Stimulated activated CD8-positive, alpha-beta memory T cell treated with anti-CD3 and anti-CD28 coated beads, Interleukin-7, amount 100 ng/mL, for 24 hours (primary cell): ENCODE results near the gene TOP3B.
A peak's percentile ranks its signal among the peaks of the same experiment; 100 is the strongest.

Experiments used
- DNase-seq: peaks from one replicate; pipeline ENCODE4 v3.0.0-alpha.2; 2020; ENCODE audit warnings: low read depth

The TOP3B gene, protein sequence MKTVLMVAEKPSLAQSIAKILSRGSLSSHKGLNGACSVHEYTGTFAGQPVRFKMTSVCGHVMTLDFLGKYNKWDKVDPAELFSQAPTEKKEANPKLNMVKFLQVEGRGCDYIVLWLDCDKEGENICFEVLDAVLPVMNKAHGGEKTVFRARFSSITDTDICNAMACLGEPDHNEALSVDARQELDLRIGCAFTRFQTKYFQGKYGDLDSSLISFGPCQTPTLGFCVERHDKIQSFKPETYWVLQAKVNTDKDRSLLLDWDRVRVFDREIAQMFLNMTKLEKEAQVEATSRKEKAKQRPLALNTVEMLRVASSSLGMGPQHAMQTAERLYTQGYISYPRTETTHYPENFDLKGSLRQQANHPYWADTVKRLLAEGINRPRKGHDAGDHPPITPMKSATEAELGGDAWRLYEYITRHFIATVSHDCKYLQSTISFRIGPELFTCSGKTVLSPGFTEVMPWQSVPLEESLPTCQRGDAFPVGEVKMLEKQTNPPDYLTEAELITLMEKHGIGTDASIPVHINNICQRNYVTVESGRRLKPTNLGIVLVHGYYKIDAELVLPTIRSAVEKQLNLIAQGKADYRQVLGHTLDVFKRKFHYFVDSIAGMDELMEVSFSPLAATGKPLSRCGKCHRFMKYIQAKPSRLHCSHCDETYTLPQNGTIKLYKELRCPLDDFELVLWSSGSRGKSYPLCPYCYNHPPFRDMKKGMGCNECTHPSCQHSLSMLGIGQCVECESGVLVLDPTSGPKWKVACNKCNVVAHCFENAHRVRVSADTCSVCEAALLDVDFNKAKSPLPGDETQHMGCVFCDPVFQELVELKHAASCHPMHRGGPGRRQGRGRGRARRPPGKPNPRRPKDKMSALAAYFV

GRCh38 chr22:21982338-21982965 lies at the start of gene TOP3B:
TSS of gene TOP3B (minus strand) at chr22:21982787. CDS start at chr22:21975709, 7,078 bp downstream.
- peak; percentile 63 for DNase-seq

DNA sequence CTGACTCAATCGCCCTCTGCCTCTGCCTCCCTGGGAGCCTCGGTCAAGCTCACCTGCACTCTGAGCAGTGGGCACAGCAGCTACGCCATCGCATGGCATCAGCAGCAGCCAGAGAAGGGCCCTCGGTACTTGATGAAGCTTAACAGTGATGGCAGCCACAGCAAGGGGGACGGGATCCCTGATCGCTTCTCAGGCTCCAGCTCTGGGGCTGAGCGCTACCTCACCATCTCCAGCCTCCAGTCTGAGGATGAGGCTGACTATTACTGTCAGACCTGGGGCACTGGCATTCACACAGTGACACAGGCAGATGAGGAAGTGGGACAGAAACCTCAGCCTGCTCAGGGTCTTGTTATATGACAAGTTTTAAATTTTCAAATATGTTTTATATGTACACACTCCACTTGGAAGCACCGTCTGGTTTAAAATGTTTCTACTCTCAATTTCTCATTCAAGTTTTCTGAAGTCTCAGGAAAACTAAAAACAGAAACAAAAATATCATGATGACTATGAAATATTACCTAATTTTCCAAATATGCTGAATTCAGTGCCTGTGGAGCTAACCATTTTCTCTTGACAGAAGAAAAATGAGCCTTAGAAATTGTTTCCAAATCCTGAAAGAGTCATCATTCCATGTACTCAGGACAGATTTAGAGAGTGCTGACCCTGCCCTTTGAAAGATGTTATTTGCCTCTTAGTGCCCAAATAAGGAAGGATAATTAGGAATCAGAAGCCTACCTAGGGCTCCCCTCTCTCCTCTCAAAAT lies 48.8 kb upstream of the TOP3B start:
- DNase-seq = no peak

DNA sequence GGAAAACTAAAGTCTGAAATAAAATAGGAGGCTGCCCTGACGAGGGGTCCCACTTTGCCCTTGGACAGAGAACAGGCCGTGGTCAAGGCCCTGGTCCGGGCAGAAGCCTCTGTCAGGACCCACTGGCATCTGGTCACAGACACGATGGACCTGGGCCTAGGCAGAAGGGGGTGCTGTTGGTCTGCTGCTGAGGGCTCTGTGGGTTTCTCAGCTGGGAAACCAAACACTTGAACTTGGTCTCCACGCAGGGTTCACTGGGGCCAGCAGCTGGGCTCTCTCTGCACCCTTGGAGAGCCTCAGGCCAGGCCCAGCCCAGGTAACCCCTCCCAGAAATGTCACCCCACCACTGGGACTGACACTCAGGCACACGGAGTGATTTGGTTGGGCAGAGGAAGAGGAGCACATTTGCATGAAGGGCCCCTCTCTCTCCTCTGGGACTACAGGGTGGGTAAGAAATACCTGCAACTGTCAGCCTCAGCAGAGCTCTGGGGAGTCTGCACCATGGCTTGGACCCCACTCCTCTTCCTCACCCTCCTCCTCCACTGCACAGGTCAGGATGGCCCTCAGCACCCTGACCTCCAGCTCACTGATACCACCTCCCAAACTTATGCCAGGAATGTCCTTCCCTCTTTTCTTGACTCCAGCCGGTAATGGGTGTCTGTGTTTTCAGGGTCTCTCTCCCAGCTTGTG lies 48.1 kb upstream of the TOP3B start:
- no peak for DNase-seq

- no peak for DNase-seq
Observed at GRCh38 chr22:22027955-22028354, 45.4 kb upstream of the TOP3B start.

DNA sequence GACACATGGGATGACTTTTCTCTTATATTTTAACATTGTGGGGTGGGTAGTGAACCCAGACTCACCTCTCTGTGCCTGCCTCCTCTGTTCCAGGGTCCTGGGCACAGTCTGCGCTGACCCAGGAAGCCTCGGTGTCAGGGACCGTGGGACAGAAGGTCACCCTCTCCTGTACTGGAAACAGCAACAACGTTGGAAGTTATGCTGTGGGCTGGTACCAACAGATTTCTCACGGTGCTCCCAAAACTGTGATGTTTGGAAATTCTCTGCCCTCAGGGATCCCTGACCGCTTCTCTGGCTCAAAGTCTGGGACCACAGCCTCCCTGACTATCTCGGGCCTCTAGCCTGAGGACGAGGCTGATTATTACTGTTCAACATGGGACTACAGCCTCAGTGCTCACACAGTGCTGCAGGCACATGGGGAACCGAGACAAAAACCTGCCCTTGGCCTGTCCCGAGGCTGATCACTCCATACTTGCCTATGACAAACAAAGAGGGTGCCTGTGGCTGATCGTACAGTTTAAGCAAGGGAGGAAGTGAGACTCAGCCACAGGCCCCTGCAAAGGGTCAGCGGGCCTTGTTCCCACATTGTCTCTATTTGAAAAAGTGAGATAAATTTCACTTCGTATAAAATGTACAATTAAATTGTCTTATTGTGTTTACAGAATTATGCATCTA lies 43.7 kb upstream of the TOP3B start:
- no peak for DNase-seq

DNA sequence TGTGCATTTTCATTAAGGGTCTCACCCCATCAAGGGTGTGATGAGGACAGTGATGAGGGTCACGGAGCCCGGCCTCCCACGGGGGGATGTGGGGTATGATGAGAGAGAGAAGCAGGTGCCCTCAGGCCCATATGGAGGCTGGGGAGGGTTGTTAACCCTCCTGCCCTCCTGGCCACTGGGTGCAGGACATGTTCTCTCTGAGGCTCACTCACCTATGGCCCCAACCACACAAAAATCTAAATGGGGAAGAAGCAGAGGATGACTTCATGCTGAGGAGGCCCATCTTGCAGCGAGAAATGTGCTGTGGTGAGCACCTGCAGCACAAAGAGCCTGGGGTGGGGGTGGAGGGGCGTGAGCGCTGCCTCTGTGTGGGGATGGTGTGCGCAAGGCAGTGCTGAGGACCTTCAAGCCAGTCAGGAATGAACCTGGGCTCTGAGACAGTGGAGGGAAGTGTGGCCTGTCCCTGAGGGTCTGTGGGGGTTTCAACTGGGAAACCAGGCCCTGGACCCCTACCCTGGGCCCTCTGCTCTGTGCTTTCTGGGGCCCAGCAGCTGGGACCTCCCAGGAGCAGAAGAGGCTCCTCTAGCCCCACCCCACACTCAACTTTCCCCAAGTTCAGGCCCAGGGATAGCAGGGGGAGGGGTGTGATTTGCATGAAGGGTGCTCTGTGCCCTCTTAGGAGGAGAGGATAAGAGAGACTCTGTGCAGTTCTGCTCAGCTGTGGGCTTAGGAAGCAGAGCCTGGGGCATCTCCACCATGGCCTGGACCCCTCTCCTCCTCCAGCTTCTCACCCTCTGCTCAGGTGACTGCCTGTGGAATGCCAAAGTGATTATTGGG lies 43.0 kb upstream of the TOP3B start:
- DNase-seq = no peak

DNA sequence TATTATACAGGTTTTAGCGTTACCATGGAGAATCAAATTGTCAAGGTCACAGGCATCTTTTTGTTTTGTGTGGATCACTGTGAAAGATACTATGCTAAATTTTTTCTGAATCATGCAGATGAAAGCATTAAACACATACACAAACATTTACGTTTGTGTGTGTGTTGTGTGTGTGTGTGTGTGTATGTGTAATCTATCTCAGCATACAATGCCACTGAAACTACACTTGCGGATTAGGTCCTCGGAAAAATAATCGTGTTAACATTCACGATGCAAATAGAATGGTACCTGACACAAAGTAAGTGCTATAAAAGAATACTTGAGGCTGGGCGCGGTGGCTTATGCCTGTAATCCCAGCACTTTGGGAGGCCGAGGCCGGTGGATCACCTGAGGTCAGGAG lies 41.9 kb upstream of the TOP3B start:
- DNase-seq = no peak

DNA sequence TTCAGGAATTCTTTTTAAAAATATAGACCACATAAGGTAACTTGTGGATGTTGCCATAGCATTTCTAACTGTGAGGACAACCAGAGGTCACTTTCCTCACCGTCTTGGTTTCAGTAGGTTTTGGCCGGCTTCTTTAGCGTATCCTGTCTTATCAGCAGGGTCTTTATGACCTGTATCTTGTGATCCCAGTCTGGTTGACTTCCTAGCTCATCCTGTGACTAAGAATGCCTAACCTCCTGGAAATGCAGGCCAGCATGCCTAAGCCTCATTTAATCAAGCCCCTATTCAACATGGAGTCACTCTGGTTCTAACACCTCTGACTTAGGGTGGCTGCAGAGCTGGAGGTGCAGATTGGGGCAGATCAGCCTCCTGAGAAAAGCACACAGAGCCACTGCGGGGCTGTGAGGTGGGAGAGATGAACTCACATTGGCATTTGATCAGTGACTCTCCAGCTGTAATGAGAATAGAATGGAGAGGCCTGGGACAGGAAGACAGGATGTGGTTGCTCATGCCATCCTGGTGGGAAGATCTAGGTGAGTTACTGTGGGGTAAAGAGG lies 41.1 kb upstream of the TOP3B start:
- no peak for DNase-seq

DNA sequence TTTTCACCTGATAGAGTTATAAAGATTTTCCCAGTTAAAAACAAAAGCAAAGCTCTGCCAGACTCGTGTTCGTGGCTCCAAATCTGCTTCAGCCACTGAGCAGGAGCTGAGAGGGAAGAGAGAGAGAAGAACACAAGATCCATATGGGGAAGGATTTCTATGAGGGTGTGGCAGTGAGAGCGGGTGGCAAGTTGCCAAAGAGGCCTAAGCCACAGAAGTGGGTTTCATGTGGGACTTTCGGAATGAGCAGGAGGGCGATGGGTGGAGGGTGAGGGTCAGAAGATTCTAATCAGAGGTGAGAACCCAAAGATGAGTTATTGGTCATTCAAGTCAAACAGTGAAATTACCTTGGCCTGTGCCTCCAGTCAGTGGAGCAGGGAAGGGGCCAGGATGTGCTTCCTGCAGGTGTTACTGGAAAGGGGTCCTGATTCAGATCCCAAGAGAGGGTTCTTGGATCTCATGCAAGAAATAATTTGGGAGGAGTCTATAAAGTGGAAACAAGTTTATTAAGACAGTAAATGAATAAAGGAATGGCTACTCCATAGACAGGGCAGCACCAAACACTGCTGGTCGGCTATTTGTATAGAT lies 40.5 kb upstream of the TOP3B start:
- no peak for DNase-seq

DNA sequence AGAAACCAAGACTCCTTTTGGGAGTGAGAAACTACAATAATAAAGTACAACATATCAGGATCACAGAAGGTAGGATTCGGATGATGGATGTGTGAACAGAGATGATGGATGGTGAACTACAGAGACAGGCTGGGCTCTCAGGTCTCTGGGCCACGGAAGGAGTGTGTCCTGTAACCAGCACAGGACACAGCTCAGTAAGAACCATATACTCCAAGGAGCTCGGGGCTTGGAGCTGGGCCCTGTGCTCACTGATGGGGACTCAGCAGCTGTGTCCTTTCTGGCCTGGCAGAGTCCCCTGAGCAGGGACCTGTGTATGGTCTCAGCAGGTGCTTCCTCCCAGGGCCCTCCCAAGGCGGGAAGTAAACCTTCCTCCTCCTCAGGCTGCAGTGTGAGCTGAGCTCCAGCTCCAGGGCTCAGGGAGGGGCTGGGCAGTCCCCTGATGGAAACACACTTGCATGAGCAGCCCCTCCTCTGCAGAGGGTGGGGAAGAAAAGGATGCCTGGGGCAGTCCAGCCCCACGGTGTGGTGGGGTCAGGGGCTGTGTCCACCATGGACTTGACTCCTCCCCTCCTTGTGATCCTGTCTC lies 39.8 kb upstream of the TOP3B start:
- no peak for DNase-seq

GRCh38 chr22:22021162-22021750 lies 38.7 kb upstream of the TOP3B start:
- no peak for DNase-seq

- DNase-seq = no peak
Observed at GRCh38 chr22:22020425-22020852, 37.9 kb upstream of the TOP3B start.

DNA sequence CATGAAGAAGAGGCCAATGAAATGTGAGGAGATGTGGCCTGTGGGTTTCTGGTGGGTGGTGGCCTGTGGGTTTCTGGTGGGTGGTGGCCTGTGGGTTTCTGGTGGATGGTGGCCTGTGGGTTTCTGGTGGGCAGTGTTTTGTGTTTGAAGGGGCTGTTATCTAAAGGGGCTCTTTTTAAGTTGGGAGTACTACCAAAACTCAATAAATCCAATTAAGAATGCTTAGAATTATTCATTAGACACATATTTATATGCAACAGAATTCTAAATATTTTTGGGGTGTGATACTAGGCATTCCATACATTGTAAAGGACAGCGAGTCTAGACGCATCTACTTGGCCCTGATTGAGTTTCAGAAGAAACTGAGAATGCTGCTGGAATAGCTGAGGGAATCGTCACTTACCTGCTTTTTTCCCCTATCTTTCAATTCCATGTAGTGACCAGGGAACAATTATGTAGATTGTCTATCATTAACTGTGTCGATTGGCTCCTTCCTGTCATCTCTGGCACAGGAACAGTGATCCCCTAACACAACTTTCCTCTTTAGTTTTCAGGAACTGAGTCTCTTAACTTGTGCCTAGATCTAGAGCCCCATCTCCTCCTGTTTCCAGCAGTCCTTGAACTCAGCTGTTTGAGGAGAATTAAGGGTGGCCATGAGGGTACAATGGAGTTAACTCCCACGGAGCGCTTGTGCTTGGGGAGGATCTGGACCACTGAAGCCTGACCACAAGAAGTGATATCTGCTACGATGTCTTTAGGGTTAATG lies 37.3 kb upstream of the TOP3B start:
- DNase-seq = no peak

GRCh38 chr22:22018825-22019658 lies 36.5 kb upstream of the TOP3B start:
- DNase-seq = no peak

DNA sequence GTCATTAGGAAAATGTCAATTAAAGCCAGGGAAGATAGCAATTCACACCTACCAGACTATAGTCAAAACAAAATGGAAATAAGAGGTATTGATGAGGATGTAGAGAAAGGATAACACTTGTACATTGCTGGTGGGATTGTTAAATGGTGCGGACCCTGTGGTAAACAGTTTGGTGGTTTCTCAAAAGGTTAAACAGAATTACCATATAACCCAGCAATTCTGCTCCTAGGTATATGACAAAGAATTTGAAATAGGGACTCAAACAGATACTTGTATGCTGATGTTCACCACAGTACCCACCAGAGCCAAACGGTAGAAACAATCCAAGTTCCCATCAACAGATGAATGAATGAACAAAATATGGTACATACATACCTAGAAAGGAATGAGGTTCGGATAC lies 33.0 kb upstream of the TOP3B start:
- DNase-seq = no peak

- no peak for DNase-seq
Observed at GRCh38 chr22:22014285-22014659, 31.7 kb upstream of the TOP3B start.
